Inflammatory macrophage treated with lipopolysaccharide for 4 hours (primary cell): ENCODE results near the gene ADGRB2.

ENCODE experiments used
- DNase-seq: peaks from one replicate; pipeline ENCODE4 v3.0.0-alpha.2; 2020

The ADGRB2 gene, protein sequence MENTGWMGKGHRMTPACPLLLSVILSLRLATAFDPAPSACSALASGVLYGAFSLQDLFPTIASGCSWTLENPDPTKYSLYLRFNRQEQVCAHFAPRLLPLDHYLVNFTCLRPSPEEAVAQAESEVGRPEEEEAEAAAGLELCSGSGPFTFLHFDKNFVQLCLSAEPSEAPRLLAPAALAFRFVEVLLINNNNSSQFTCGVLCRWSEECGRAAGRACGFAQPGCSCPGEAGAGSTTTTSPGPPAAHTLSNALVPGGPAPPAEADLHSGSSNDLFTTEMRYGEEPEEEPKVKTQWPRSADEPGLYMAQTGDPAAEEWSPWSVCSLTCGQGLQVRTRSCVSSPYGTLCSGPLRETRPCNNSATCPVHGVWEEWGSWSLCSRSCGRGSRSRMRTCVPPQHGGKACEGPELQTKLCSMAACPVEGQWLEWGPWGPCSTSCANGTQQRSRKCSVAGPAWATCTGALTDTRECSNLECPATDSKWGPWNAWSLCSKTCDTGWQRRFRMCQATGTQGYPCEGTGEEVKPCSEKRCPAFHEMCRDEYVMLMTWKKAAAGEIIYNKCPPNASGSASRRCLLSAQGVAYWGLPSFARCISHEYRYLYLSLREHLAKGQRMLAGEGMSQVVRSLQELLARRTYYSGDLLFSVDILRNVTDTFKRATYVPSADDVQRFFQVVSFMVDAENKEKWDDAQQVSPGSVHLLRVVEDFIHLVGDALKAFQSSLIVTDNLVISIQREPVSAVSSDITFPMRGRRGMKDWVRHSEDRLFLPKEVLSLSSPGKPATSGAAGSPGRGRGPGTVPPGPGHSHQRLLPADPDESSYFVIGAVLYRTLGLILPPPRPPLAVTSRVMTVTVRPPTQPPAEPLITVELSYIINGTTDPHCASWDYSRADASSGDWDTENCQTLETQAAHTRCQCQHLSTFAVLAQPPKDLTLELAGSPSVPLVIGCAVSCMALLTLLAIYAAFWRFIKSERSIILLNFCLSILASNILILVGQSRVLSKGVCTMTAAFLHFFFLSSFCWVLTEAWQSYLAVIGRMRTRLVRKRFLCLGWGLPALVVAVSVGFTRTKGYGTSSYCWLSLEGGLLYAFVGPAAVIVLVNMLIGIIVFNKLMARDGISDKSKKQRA (N-terminal part only)

GRCh38 chr1:31764312-31765040 lies at the start of gene ADGRB2:
TSS of gene ADGRB2 (minus strand) at chr1:31764340. CDS start at chr1:31757221, 7,119 bp downstream.
- DNase-seq: no peak

GRCh38 chr1:31812158-31812829 lies 48.2 kb upstream of the ADGRB2 start:
- DNase-seq: no peak

DNA sequence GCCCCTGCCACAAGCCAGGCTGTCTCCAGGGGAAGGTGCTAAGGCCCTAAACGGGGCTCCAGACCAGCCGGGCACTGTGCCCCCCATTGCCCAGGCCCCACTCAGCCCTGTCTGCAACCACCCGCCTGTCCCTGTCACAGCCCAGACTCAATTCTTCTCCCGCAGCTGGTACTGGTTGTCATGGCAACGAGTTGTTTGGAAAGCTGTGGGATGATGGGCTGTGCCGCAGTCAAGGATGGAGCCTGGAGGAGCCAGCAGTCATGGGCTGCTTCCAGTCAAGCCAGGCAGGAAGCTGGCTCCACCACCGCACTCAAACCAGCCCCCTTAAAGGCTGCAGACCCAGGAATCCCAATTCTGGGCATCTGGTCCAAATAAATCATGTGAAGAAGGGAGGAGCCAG lies 47.5 kb upstream of the ADGRB2 start:
- DNase-seq: no peak

GRCh38 chr1:31809698-31810097 lies 45.6 kb upstream of the ADGRB2 start:
- DNase-seq: no peak

DNA sequence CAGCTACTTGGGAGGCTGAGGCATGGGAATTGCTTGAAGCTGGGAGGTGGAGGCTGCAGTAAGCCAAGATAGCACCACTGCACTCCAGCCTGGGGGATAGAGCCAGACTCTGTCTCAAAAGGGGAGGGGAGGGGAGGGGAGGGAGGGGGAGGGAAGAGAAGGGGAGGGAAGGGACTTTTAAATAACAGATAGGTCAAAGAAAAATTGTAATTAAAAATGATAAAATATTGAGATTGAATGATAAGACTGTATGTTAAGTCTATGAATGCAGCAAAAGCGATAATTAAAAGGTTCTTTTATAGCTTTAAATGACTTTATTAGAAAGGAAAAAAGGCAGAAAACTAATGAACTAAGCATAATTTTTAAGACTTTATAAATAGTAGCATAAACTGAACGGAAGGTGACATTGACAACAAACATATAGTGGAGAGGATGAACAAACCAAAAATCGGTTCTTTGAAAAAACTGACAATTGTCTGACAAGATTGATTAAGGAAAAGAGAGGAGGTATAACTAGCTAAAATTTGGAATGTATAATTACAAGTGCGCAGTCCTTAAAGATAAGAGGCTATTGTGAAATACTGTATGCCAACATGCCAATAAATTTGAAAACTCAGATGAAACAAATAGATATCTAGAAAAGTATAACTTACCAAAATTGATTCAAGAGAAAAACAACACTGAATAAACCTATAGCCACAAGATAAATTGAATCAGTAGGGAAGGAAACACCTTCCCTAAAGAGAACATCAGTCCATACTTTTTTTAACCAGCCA lies 43.3 kb upstream of the ADGRB2 start:
- no peak for DNase-seq

GRCh38 chr1:31805318-31805717 lies 41.2 kb upstream of the ADGRB2 start:
- DNase-seq: no peak

DNA sequence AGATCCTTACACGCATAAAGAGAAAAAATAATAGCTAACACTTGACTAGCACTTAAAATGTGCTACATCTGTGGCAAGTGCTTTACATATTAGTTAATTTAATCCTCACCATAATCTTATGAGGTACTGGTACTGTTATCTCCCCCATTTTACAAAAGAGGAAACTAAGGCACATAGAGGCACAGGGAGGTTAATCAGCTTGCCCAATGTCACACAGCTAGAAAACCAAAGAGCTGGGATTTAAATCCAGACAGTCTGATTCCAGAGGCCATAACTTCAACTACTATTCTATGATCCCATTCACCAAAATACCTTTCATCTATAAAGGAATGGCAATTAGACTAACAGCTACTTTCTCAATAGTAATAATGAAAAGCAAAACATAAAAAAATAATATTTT lies 40.0 kb upstream of the ADGRB2 start:
- DNase-seq: no peak

DNA sequence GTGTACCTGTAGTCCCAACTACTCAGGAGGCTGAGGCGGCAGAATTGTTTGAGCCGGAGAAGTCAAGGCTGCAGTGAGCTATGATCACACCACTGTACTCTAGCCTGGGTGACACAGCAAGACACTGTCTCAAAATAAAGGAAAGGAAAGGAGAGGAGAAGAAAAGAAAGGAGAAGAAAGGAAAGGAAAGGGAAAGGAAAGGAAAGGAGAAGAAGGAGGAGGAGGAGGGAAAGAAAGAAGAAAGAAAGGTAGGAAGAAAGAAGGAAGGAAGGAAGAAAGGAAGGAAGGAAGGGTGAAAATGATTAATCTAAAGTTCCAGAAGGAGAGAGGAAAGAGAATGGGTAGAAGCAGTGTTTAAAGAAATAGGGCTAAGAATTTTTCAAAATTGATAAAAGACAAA lies 39.5 kb upstream of the ADGRB2 start:
- DNase-seq: no peak

DNA sequence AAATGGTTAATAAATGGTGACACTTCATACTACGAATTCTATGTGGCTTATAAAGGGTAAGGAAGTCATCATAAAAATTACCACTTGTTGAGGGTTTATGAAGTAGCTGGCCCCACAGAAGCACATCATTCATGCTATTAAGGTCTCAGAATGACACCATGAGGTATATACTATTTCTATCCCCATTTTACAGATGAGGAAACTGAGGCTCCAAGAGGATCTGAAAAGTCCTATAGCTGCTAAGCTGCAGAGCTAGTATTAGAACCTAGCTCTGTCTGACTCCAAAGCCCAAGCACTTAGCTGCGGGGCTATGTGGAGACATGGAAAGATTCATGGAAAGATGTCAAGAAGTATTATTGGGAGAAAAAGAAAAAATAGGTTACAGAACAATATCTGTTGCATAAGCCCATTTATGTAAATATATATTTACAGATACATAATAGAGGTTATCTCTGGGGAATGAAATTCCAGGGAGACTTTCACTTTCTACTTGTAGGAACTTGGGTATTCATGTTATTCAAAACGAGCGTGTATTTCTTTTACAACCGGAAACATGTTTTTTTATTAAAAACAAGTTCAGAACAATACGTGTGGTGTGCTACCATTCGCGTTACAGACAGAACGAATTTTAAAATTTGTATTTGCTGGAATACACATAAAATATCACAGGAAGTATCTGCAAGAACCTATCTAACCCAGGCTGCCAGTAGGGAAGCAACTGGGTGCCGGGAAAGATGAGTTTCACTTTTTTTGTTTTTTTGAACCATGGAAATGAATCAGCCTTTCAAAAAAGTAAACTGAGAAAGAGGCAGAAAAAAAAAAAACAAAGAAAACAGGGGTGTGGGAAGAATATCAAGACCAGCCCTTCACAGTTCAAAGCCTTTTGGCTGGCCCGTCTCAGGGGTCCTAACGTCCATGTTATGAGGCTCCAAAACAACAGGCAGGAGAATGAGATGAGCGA lies 38.3 kb upstream of the ADGRB2 start:
- DNase-seq: peak; percentile 35

DNA sequence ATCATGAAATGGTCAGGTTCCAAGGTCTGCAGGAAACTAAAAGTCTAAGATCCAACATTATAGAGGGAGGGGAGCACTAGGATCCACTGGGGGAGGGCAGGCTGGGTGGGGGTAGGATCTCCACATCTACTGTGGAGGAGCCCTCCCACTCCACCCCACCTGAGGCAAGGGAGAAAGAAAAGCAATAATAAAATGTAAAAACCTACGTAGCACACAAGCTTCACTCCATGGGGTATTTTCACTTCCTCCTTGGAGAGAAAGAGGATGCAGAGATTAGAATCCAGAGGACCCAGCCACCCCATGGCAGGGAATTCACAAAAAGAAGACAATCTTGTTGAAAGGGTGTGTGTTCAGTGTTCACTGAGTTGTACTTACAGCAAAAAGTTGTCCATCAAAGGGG lies 37.3 kb upstream of the ADGRB2 start:
- DNase-seq: peak; percentile 66

GRCh38 chr1:31800674-31800967 lies 36.5 kb upstream of the ADGRB2 start:
- no peak for DNase-seq

DNA sequence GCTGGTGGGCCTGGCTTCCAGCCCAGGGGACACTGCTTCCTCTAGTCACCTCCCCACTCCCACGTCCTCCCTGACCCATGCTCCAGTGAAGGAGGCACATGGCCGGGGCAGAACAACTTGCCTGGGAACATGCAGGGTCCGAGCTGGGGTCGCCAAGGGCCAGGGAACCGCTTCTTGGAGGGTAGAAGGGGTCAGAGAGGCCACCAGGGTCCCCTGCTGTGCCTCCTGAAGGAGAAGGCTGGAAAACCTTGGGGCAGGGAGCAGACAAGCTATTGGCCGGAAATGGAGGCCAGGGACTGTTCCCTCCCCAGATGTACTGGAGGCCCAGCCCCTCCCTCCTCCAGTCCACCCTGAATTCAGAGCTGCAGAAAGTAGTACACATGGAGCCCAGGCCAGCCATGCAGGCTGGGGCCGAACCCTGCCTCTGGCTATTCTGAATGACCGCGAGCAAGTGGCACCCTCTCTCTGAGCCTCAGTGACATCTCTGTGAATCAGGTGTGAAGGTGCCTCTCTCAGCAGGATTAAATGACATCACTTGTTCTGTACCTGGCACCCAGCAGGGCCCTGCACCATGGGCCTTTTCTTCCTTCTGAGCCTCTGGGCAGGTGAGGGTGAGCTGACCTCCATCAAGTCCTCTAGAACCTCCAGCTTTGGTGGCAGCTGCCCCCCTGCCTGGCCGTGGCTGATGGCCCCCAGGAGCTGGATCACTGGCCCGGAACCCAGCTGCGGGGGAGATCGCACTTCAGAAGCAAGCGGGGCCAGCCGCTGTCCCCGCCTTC lies 35.9 kb upstream of the ADGRB2 start:
- DNase-seq: peak; percentile 29

GRCh38 chr1:31799196-31799894 lies 35.2 kb upstream of the ADGRB2 start:
- DNase-seq: no peak

DNA sequence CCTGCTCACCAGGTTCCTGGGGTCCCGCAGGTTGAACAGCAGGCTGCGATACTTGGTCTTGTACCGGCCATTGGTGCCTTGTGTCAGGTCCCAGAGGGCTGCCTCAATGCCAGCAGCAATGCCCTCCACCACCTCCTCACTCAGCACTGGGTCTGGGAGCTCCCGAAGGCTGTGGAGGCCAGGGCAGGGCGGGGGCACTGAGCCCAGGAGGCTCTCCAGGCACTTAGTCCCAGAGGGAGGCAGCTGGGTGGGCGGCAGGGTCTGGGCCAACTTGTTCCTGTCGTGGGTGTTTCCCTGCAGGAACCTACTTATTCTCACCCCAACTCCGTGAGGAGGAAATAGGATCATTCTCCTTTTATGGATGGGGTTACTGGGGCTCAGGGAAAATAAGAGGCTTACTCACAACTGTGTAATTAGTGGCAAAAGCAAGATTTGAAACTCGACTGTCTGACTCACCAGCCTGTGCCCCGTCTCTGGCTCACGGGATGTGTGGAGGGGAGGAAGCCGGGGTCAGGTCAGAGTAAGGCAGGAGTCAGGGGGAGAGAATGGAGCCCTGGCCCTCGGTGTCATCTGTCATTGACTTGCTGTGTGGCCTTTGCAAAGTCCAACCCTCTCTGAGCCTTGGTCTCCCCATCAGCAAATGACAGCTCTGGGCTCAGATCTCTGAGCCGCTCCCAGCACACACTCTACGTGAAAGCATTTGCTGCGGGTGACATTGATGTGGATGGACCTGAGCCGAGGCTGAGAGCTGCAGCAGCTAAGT lies 34.5 kb upstream of the ADGRB2 start:
- peak; percentile 92 for DNase-seq

DNA sequence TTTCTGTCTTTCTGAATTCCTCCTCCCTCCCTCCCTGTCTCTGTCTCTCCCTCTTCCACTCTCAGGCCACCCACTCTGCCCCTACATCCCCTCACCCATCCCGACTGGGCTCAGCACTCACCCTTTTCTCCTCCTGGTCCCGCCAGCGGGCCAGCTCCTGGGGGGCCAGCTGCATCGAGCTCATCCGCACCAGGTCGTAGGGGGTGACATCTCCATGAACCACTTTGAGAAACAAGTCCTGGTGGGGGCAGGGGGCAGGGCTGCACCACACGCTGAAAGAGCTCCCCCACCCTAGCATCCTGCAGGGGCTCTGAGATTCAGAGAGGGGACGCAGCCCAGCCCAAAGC lies 33.9 kb upstream of the ADGRB2 start:
- DNase-seq: no peak

- no peak for DNase-seq
Observed at GRCh38 chr1:31797216-31797615, 33.1 kb upstream of the ADGRB2 start.

DNA sequence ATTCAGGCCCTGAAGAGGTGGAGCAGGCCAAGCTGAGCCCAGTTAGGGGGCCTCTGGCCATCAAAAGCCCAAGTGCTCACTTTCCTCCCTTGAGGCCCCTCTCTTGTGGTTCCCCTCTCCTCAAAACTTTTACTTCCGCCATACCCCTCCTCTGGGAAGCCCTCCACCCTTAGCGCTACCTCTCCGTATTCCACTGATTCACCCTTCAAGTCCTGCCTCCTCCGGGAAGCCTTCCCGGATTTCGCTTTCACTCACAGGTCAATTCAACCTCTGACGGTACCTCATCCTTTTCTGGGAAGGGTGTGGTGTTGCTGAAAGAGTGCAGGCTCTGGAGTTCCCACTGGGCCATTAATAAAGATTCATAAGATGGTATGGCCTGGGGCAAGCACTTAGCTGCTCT lies 32.6 kb upstream of the ADGRB2 start:
- DNase-seq: no peak
